Astrocyte (in vitro differentiated cells and primary cell): Measurements from ENCODE around the gene DUSP8. TPM values are rescaled to one million over a fixed set of nuclear protein-coding genes. Genes with fewer than 3 reads are reported as not detected.
A peak's percentile ranks its signal among the peaks of the same experiment; 100 is the strongest.

ENCODE experiments used
- DNase-seq: peaks from one replicate; pipeline ENCODE4 v3.0.0-alpha.2; 2010; ENCODE audit warnings: low read depth
- FAIRE-seq: peaks from 2 replicates; lab custom pipeline; 2011; peaks lifted over from hg19 to GRCh38; lab: Jason Lieb, UNC
- H2AFZ ChIP-seq: 2 replicates; pipeline ENCODE4 v1.6.0; 2012; ENCODE audit warnings: low read depth, low read length, inconsistent platforms
- H3K27ac ChIP-seq: 2 replicates; pipeline ENCODE4 v1.5.1; 2011; ENCODE audit warnings: low read depth, low read length, inconsistent platforms
- H3K27me3 ChIP-seq: 2 replicates; pipeline ENCODE4 v1.6.0; 2011; ENCODE audit warnings: low read length, inconsistent platforms; ENCODE audit not compliant: insufficient read depth
- H3K36me3 ChIP-seq: 2 replicates; pipeline ENCODE4 v1.5.1; 2011; ENCODE audit warnings: low read length, inconsistent platforms; ENCODE audit not compliant: insufficient read depth
- H3K4me1 ChIP-seq: 2 replicates; pipeline ENCODE4 v1.5.1; 2011; ENCODE audit warnings: low read length, inconsistent platforms; ENCODE audit not compliant: insufficient read depth
- H3K4me2 ChIP-seq: 2 replicates; pipeline ENCODE4 v1.6.0; 2012; ENCODE audit warnings: low read length, inconsistent platforms
- H3K4me3 ChIP-seq: 2 replicates; pipeline ENCODE4 v1.5.1; 2011; ENCODE audit warnings: low read depth, mild to moderate bottlenecking, low read length, inconsistent platforms; ENCODE audit not compliant: insufficient read depth
- H3K79me2 ChIP-seq: 2 replicates; pipeline ENCODE4 v1.6.0; 2012; ENCODE audit warnings: mild to moderate bottlenecking, low read length, inconsistent platforms; ENCODE audit not compliant: insufficient read depth
- H3K9ac ChIP-seq: 2 replicates; pipeline ENCODE4 v1.6.0; 2012; ENCODE audit warnings: mild to moderate bottlenecking, low read length, inconsistent platforms
- H3K9me3 ChIP-seq: 2 replicates; pipeline ENCODE4 v1.5.1; 2012; ENCODE audit warnings: low read depth, mild to moderate bottlenecking, low read length, inconsistent platforms; ENCODE audit not compliant: insufficient read depth
- H4K20me1 ChIP-seq: 2 replicates; pipeline ENCODE4 v1.6.0; 2012; ENCODE audit warnings: low read length, inconsistent platforms; ENCODE audit not compliant: insufficient read depth
- H3K27ac Mint-ChIP-seq: one replicate; pipeline ENCODE4 v1.8.0; 2021; ENCODE audit warnings: mild to moderate bottlenecking, mixed read lengths; ENCODE audit not compliant: unreplicated experiment
- H3K27me3 Mint-ChIP-seq: one replicate; pipeline ENCODE4 v1.8.0; 2021; ENCODE audit warnings: low read depth, mixed read lengths; ENCODE audit not compliant: unreplicated experiment
- H3K36me3 Mint-ChIP-seq: one replicate; pipeline ENCODE4 v1.8.0; 2021; ENCODE audit warnings: low read depth, mixed read lengths; ENCODE audit not compliant: unreplicated experiment
- H3K4me1 Mint-ChIP-seq: one replicate; pipeline ENCODE4 v1.8.0; 2021; ENCODE audit warnings: low read depth, mixed read lengths; ENCODE audit not compliant: unreplicated experiment
- H3K4me3 Mint-ChIP-seq: one replicate; pipeline ENCODE4 v1.8.0; 2021; ENCODE audit warnings: mild to moderate bottlenecking, moderate library complexity, mixed read lengths; ENCODE audit not compliant: unreplicated experiment
- H3K9me3 Mint-ChIP-seq: one replicate; pipeline ENCODE4 v1.8.0; 2021; ENCODE audit warnings: mild to moderate bottlenecking, mixed read lengths; ENCODE audit not compliant: unreplicated experiment
- EZH2 ChIP-seq: IDR thresholded peaks from 2 replicates; pipeline ENCODE4 v1.6.1; 2012; ENCODE audit warnings: mild to moderate bottlenecking, low read length, inconsistent platforms; ENCODE audit not compliant: insufficient read depth
- total RNA-seq: library from RNA; stranded (reverse); gene quantifications from 2 replicates; pipeline ENCODE4 v1.2.1, GENCODE V29; 2021
- TF ChIP-seq, protein P1 (sequence below): IDR thresholded peaks from 2 replicates; pipeline ENCODE4 v1.5.1; 2011; ENCODE audit warnings: low read depth, mild to moderate bottlenecking, inconsistent platforms, low read length, moderate library complexity; ENCODE audit not compliant: insufficient read depth

Gene DUSP8
- total RNA-seq, 1 donor from 2014 or later = 14.8 TPM

DNA sequence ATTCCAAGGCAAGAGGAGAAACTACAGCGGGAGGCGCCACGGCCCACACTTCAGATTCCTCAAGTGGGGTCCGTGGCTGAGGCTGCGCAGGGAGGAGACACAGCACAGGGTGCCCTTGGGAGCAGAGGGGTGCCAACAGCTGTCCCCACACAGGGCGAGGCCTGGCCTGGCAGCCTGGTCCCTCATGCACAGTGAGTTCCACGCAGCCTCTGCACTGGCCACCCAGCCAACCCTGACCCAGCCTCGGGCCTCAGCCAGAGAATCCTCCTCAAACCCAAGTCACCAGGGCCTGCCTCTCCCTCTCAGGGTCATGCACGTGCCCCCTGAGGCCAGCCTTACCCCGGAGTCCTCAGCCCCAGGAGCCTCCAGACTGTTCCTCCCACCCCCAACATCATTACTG, 63.1 kb downstream of the DUSP8 start:
- H3K27me3 ChIP-seq = no peaks in the 10 kb centered on the region
- FAIRE-seq (no peak), DNase-seq (no peak)
- H3K36me3 Mint-ChIP-seq = peaks cover 4% of the 10 kb centered on the region
- H3K36me3 ChIP-seq = no peaks in the 10 kb centered on the region
- no peak overlapping the region for H3K27ac ChIP-seq
- H3K9ac ChIP-seq = no peak overlapping the region
- no peaks in the 10 kb centered on the region for H3K9me3 Mint-ChIP-seq
- no peak overlapping the region for H3K27ac Mint-ChIP-seq
- H3K4me1 Mint-ChIP-seq = peaks cover 11% of the 10 kb centered on the region
- no peak overlapping the region for H3K4me3 ChIP-seq
- no peaks in the 10 kb centered on the region for H3K9me3 ChIP-seq
- H4K20me1 ChIP-seq = peaks cover 87% of the 10 kb centered on the region
- TF ChIP-seq, protein P1, sequence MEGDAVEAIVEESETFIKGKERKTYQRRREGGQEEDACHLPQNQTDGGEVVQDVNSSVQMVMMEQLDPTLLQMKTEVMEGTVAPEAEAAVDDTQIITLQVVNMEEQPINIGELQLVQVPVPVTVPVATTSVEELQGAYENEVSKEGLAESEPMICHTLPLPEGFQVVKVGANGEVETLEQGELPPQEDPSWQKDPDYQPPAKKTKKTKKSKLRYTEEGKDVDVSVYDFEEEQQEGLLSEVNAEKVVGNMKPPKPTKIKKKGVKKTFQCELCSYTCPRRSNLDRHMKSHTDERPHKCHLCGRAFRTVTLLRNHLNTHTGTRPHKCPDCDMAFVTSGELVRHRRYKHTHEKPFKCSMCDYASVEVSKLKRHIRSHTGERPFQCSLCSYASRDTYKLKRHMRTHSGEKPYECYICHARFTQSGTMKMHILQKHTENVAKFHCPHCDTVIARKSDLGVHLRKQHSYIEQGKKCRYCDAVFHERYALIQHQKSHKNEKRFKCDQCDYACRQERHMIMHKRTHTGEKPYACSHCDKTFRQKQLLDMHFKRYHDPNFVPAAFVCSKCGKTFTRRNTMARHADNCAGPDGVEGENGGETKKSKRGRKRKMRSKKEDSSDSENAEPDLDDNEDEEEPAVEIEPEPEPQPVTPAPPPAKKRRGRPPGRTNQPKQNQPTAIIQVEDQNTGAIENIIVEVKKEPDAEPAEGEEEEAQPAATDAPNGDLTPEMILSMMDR = no peak
- TF ChIP-seq EZH2 = no peak
- no peak overlapping the region for H3K4me3 Mint-ChIP-seq
- peaks cover 1% of the 10 kb centered on the region for H3K27me3 Mint-ChIP-seq
- H3K4me2 ChIP-seq = no peak overlapping the region
- H3K79me2 ChIP-seq = peaks cover 54% of the 10 kb centered on the region
- H2AFZ ChIP-seq = no peak overlapping the region
- H3K4me1 ChIP-seq = peaks cover 4% of the 10 kb centered on the region

DNA sequence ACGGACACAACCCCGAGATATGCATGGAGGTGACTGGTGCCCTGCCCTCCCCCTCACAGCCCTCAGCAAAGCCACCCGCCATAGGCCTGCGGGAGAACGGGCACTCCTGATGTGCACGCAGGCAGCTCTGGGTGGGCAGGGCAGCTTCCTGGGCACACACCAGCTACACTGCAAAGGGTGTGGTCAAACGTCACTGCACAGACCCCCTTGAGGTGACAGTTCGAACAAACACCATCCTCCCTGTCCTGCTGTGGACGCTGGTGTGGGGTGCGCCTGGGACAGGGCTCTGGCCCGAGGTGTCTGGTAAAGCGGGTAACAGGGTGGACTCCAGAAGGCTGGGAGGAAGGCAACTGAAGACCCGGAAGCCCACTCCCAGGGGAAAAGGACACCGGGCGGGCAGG, 63.6 kb downstream of the DUSP8 start:
- Mint-ChIP-seq H3K27me3 (peaks cover 1% of the 10 kb centered on the region), H3K36me3 (peaks cover 3% of the 10 kb centered on the region), H3K4me1 (peaks cover 11% of the 10 kb centered on the region), H3K27ac (no peak overlapping the region), H3K4me3 (no peak overlapping the region), H3K9me3 (no peaks in the 10 kb centered on the region)
- Histone ChIP-seq H3K79me2 (peaks cover 55% of the 10 kb centered on the region), H3K9me3 (no peaks in the 10 kb centered on the region), H3K27ac (no peak overlapping the region), H3K4me1 (peaks cover 4% of the 10 kb centered on the region), H3K4me3 (no peak overlapping the region), H4K20me1 (peaks cover 87% of the 10 kb centered on the region), H3K36me3 (no peaks in the 10 kb centered on the region), H3K4me2 (no peak overlapping the region), H3K9ac (no peak overlapping the region), H2AFZ (no peak overlapping the region), H3K27me3 (no peaks in the 10 kb centered on the region)
- FAIRE-seq (no peak), DNase-seq (no peak)
- TF ChIP-seq EZH2 = no peak
- TF ChIP-seq, protein P1 = no peak

DNA sequence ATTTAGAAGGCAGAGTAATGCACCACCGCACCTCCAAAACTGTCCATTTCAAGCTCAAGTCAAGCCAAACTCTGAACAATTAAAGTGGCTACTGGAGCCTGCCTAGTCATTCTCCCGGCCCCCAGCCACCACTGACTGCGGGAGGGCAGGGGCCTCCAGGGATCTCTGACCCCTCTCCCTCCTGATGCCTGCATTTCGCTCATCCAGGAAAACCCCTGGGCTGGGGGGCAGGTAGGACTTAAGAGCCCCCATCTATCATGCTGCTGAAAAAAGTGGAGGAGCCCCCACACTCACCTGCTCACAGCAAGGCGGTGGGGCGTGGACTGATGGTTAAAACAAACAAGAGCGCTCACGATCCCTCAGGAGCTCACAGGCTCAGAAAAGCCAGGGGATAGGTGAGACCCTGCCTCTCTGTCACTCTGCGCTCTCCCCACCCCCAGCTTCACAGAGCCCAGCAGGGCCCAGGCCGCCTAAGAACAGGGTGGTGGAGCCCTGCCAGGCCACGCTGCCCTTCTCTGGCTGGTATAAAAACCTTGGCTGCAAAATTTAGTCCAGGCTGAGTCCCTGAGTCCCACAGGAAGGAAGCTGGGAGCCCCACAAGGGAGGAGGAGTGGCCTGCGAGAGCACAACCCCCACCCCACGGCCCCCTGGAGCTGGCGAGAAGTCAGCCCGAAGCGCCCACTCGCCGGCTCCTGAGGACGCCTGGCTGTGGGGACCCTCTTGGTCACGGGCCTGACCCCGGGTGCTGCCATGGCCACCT, 64.5 kb downstream of the DUSP8 start:
- no peak for DNase-seq
- H3K9me3 ChIP-seq = no peaks in the 10 kb centered on the region
- no peak overlapping the region for H3K4me3 ChIP-seq
- no peak overlapping the region for H3K4me3 Mint-ChIP-seq
- peaks cover 4% of the 10 kb centered on the region for H3K4me1 ChIP-seq
- H3K27ac ChIP-seq = no peak overlapping the region
- H4K20me1 ChIP-seq = peaks cover 90% of the 10 kb centered on the region
- H3K36me3 ChIP-seq = no peaks in the 10 kb centered on the region
- H3K36me3 Mint-ChIP-seq = no peaks in the 10 kb centered on the region
- H3K4me2 ChIP-seq = no peak overlapping the region
- H3K27ac Mint-ChIP-seq = peak overlapping the region; percentile 47
- peaks cover 63% of the 10 kb centered on the region for H3K79me2 ChIP-seq
- H3K9me3 Mint-ChIP-seq = no peaks in the 10 kb centered on the region
- FAIRE-seq = no peak
- H3K27me3 Mint-ChIP-seq = peaks cover 1% of the 10 kb centered on the region
- no peaks in the 10 kb centered on the region for H3K27me3 ChIP-seq
- H2AFZ ChIP-seq = no peak overlapping the region
- no peak overlapping the region for H3K9ac ChIP-seq
- H3K4me1 Mint-ChIP-seq = peaks cover 11% of the 10 kb centered on the region
- TF ChIP-seq EZH2 = no peak
- TF ChIP-seq, protein P1 = no peak
